Measurements from ENCODE around the gene VAV1.

Gene VAV1

GRCh38 chr19:6801485-6802086 lies 29.1 kb downstream of the VAV1 start (continued):
- TF ChIP-seq KLF17 (tag by site-specific recombination; IDR thresholded peaks at IDR 0.05): no peak
- TF ChIP-seq ZNF404 (tag by site-specific recombination; IDR thresholded peaks at IDR 0.05): no peak
- TF ChIP-seq ZFP37 (tag by site-specific recombination; IDR thresholded peaks at IDR 0.05): no peak
- TF ChIP-seq ZNF133 (tag by site-specific recombination; IDR thresholded peaks at IDR 0.05): no peak
- peak; percentile 93 for TF ChIP-seq GLIS1 (tag by site-specific recombination; IDR thresholded peaks at IDR 0.05)
- TF ChIP-seq ZNF239 (tag by site-specific recombination; IDR thresholded peaks at IDR 0.05): no peak
- TF ChIP-seq ZNF426 (tag by site-specific recombination; IDR thresholded peaks at IDR 0.05): no peak
- TF ChIP-seq RBAK (tag by site-specific recombination; IDR thresholded peaks at IDR 0.05): no peak
- no peak for TF ChIP-seq ZNF654 (tag by site-specific recombination; IDR thresholded peaks at IDR 0.05; ENCODE audit: low read depth)
- no peak for TF ChIP-seq PBX3 (CRISPR knock-in tag; IDR thresholded peaks at IDR 0.05)
- TF ChIP-seq ZNF248 (tag by site-specific recombination; IDR thresholded peaks at IDR 0.05): no peak
- TF ChIP-seq SALL2 (tag by site-specific recombination; IDR thresholded peaks at IDR 0.05; ENCODE audit: borderline replicate concordance): no peak
- TF ChIP-seq ZSCAN5A (tag by site-specific recombination; IDR thresholded peaks at IDR 0.05): no peak
- TF ChIP-seq ZNF362 (tag by site-specific recombination; IDR thresholded peaks at IDR 0.05): no peak
- TF ChIP-seq ZNF777 (tag by site-specific recombination; IDR thresholded peaks at IDR 0.05; ENCODE audit: borderline replicate concordance): no peak
- TF ChIP-seq ZNF311 (tag by site-specific recombination; IDR thresholded peaks at IDR 0.05; ENCODE audit: borderline replicate concordance): no peak
- TF ChIP-seq ZNF16 (tag by site-specific recombination; IDR thresholded peaks at IDR 0.05; ENCODE audit: low read depth): no peak
- TF ChIP-seq ZNF48 (tag by site-specific recombination; IDR thresholded peaks at IDR 0.05): no peak
- TF ChIP-seq ZNF580 (tag by site-specific recombination; IDR thresholded peaks at IDR 0.05): no peak
- peak; percentile 77 for TF ChIP-seq ZIC2 (tag by site-specific recombination; IDR thresholded peaks at IDR 0.05)
- no peak for TF ChIP-seq ZNF513 (tag by site-specific recombination; IDR thresholded peaks at IDR 0.05)
- TF ChIP-seq ZFP41 (tag by site-specific recombination; IDR thresholded peaks at IDR 0.05; ENCODE audit: borderline replicate concordance): no peak
- TF ChIP-seq ZNF518A (tag by site-specific recombination; conservative IDR thresholded peaks at IDR 0.05; ENCODE audit: low read depth): peak; percentile 69; the same call in 1 of the 2 replicates
- no peak for TF ChIP-seq YY1 (tag by site-specific recombination; IDR thresholded peaks at IDR 0.05)
- TF ChIP-seq ZNF596 (tag by site-specific recombination; IDR thresholded peaks at IDR 0.05): no peak
- 0 out of 2 replicates have a peak, but pooled peaks have one; percentile 31 for TF ChIP-seq PATZ1 (tag by site-specific recombination; IDR thresholded peaks at IDR 0.05)

Data from HEK293 (cell line).